SK-N-MC (cell line): ENCODE results near the gene SPTB.

ENCODE experiments used
- EZH2 ChIP-seq: fragments of 200-600 bp; sonication (generic); IDR thresholded peaks from one replicate; pipeline ENCODE4 v1.6.1; 2017; ENCODE audit warnings: antibody characterized with exemption
- FOXP2 ChIP-seq: optimal IDR thresholded peaks from 2 replicates; pipeline ENCODE3; 2011; ENCODE audit warnings: mild to moderate bottlenecking, moderate library complexity; ENCODE audit not compliant: insufficient read depth; ENCODE audit errors: extremely low read length, control extremely low read depth
- POLR2AphosphoS5 ChIP-seq: IDR thresholded peaks from 2 replicates; pipeline ENCODE4 v1.6.1; 2012; ENCODE audit warnings: mild to moderate bottlenecking, low read depth, low read length, borderline replicate concordance

DNA sequence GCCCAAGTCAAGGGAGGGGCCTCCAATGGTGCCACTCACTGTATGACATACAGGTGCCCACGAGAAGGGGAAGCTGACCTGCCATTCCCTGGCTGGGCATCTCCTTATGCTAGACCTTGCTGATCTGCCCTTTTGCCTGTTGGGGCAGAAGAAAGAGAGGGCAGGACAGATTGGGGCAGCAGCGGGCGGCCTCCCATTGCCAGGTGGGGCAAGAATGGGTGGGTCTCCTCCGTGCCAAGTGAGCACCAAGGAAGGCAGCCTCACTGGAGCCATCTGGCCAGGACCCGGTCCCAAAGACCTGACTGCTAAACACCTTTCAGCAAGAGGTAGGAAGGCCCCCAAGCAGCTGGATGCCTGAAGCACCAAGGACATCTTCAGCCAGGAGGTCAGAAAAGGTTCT, 125.0 kb downstream of the SPTB start:
- no peak for TF ChIP-seq POLR2AphosphoS5
- no peak for TF ChIP-seq EZH2
- TF ChIP-seq FOXP2: no peak
